ENCODE data around the gene DNAH14.
"Not testable (repeated sequence)": the region's sequence is repeated elsewhere in the genome, so short reads cannot be mapped to it uniquely, and the experiment has no call there.

Gene DNAH14

GRCh38 chr1:224998185-224998584 is 68.7 kb downstream of the DNAH14 start:
- no peak for DNase-seq

GRCh38 chr1:225004396-225004795 is 74.9 kb downstream of the DNAH14 start:
- DNase-seq: no peak

GRCh38 chr1:225006352-225006751 is 76.9 kb downstream of the DNAH14 start:
- DNase-seq: not testable (repeated sequence)

- not testable (repeated sequence) for DNase-seq
Observed at GRCh38 chr1:225008050-225008449, 78.6 kb downstream of the DNAH14 start.

GRCh38 chr1:225021037-225021436 is 91.6 kb downstream of the DNAH14 start:
- no peak for DNase-seq

GRCh38 chr1:225026701-225027100 is 97.2 kb downstream of the DNAH14 start:
- DNase-seq: no peak

GRCh38 chr1:225036441-225036840 is 107.0 kb downstream of the DNAH14 start:
- DNase-seq: not testable (repeated sequence)

- no peak for DNase-seq
Observed at GRCh38 chr1:225042263-225042662, 112.8 kb downstream of the DNAH14 start.

- DNase-seq: no peak
Observed at GRCh38 chr1:225044258-225044657, 114.8 kb downstream of the DNAH14 start.

GRCh38 chr1:225049594-225049993 is 120.1 kb downstream of the DNAH14 start:
- DNase-seq: no peak

GRCh38 chr1:225063722-225064121 is 134.2 kb downstream of the DNAH14 start:
- DNase-seq: no peak

- DNase-seq: no peak
Observed at GRCh38 chr1:225070972-225071371, 141.5 kb downstream of the DNAH14 start.

- DNase-seq: no peak
Observed at GRCh38 chr1:225097175-225097574, 167.7 kb downstream of the DNAH14 start.

GRCh38 chr1:225111000-225111399 is 181.5 kb downstream of the DNAH14 start:
- DNase-seq: no peak

- no peak for DNase-seq
Observed at GRCh38 chr1:225113265-225113664, 183.8 kb downstream of the DNAH14 start.

GRCh38 chr1:225114354-225114990 is 185.0 kb downstream of the DNAH14 start:
- no peak for DNase-seq

GRCh38 chr1:225119307-225119706 is 189.8 kb downstream of the DNAH14 start:
- no peak for DNase-seq

- DNase-seq: no peak
Observed at GRCh38 chr1:225121095-225121494, 191.6 kb downstream of the DNAH14 start.

GRCh38 chr1:225131869-225132268 is 202.4 kb downstream of the DNAH14 start:
- DNase-seq: no peak

GRCh38 chr1:225137976-225138375 is 208.5 kb downstream of the DNAH14 start:
- DNase-seq: no peak

GRCh38 chr1:225143001-225143400 is 213.5 kb downstream of the DNAH14 start:
- no peak for DNase-seq

- no peak for DNase-seq
Observed at GRCh38 chr1:225146478-225146877, 217.0 kb downstream of the DNAH14 start.

GRCh38 chr1:225147791-225148190 is 218.3 kb downstream of the DNAH14 start:
- not testable (repeated sequence) for DNase-seq

GRCh38 chr1:225152061-225152460 is 222.6 kb downstream of the DNAH14 start:
- no peak for DNase-seq

GRCh38 chr1:225155555-225155954 is 226.1 kb downstream of the DNAH14 start:
- DNase-seq: no peak

Measured in C1 segment of cervical spinal cord (tissue), 14 donors.